Measurements from ENCODE around the gene PRR36. TPM values are rescaled to one million over a fixed set of nuclear protein-coding genes. Genes with fewer than 3 reads are reported as not detected.
A peak's percentile ranks its signal among the peaks of the same experiment; 100 is the strongest.

PRR36 gene
- total RNA-seq, 1 donor from 2014 or later = 1.0 TPM

GRCh38 chr19:7832781-7833180 lies 41.4 kb downstream of the PRR36 start:
- Histone ChIP-seq H3K27me3 (ENCODE audit: control insufficient read depth, insufficient read depth, low read length) (peaks cover 2% of the 10 kb centered on the region), H3K36me3 (ENCODE audit: control insufficient read depth, insufficient read depth, low read length) (no peaks in the 10 kb centered on the region), H3K4me3 (ENCODE audit: low read depth, low read length) (no peak overlapping the region)
- TF ChIP-seq CTCF (IDR thresholded peaks at IDR 0.05; ENCODE audit: insufficient read depth, low read length, poor library complexity, severe bottlenecking) = no peak
- DNase-seq (ENCODE audit: low read depth) = no peak

GRCh38 chr19:7832009-7832408 lies 42.2 kb downstream of the PRR36 start:
- TF ChIP-seq CTCF (IDR thresholded peaks at IDR 0.05; ENCODE audit: insufficient read depth, low read length, poor library complexity, severe bottlenecking) = no peak
- Histone ChIP-seq H3K27me3 (ENCODE audit: control insufficient read depth, insufficient read depth, low read length) (peaks cover 2% of the 10 kb centered on the region), H3K4me3 (ENCODE audit: low read depth, low read length) (no peak overlapping the region), H3K36me3 (ENCODE audit: control insufficient read depth, insufficient read depth, low read length) (no peaks in the 10 kb centered on the region)
- DNase-seq (ENCODE audit: low read depth) = no peak

DNA sequence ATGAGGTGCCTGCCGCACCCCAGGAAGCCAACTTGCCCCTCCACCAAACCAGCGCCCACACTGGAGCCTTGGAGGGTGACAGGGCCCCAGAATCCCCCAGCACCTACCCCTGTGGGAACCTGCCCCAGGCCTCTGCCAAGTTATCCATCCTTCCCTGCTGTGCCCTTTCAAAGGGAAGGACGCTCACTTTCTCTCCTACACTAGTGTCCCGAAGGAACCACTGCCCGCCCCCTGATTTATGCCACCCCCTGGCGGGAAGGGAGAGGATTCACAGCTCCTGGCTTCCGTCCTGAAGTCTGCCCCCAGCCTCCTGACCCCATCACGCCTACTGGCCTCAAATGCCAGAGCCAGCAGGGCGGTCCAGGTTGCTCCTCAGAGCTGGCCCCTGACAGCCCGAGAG lies 42.7 kb downstream of the PRR36 start:
- Histone ChIP-seq H3K27me3 (ENCODE audit: control insufficient read depth, insufficient read depth, low read length) (peaks cover 2% of the 10 kb centered on the region), H3K4me3 (ENCODE audit: low read depth, low read length) (no peak overlapping the region), H3K36me3 (ENCODE audit: control insufficient read depth, insufficient read depth, low read length) (no peaks in the 10 kb centered on the region)
- no peak for DNase-seq (ENCODE audit: low read depth)
- peak; percentile 33 for TF ChIP-seq CTCF (IDR thresholded peaks at IDR 0.05; ENCODE audit: insufficient read depth, low read length, poor library complexity, severe bottlenecking)

DNA sequence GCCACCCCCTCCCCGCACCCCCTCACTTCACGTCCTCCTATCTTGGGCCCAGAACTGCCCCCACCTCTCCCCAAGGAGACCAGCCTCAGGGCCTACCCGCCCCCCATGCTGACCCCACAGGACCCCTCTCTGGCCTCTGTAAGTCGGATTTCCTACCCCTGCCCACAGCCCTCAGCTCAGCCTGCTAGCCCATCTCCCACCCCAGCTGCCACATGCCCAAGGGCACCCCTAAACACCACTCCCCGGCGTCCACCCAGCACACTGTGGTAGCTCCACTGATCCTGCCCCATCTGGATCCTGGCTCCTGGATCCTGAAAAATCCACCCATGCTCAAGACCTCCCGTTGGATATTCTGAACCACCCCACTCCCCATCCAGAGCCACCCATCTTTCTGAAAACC lies 43.4 kb downstream of the PRR36 start:
- no peaks in the 10 kb centered on the region for H3K36me3 ChIP-seq (ENCODE audit: control insufficient read depth, insufficient read depth, low read length)
- TF ChIP-seq CTCF (IDR thresholded peaks at IDR 0.05; ENCODE audit: insufficient read depth, low read length, poor library complexity, severe bottlenecking) = no peak
- H3K4me3 ChIP-seq (ENCODE audit: low read depth, low read length) = peak overlapping the region; percentile 74
- H3K27me3 ChIP-seq (ENCODE audit: control insufficient read depth, insufficient read depth, low read length) = peaks cover 2% of the 10 kb centered on the region
- no peak for DNase-seq (ENCODE audit: low read depth)

DNA sequence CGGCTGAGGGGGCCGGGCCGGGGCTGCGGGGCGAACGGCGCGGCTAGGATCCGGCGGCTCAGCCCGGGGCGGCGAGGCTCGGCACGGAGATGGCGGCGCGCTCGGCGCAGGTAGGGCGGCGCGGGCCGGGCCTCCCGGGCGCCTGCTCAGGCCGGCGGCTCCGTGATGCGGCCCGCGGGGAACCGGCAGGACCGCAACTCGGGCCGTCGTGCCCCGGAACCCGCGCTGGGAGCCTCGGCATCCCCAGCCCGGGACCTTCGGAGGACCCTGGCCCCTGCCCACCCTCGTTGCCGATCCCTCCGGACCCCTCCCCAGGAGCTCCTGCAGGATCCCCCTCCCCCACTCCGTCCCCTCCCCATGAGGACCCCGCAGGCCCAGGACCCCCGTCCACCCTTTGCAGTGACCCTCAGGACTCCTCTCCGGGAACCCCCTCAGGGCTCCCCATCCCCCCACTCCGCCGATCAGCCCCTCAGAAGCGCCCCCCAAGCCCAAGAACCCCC lies 43.9 kb downstream of the PRR36 start:
- H3K36me3 ChIP-seq (ENCODE audit: control insufficient read depth, insufficient read depth, low read length) = no peaks in the 10 kb centered on the region
- peak overlapping the region; percentile 74 for H3K4me3 ChIP-seq (ENCODE audit: low read depth, low read length)
- peaks cover 2% of the 10 kb centered on the region for H3K27me3 ChIP-seq (ENCODE audit: control insufficient read depth, insufficient read depth, low read length)
- DNase-seq (ENCODE audit: low read depth) = no peak
- no peak for TF ChIP-seq CTCF (IDR thresholded peaks at IDR 0.05; ENCODE audit: insufficient read depth, low read length, poor library complexity, severe bottlenecking)

DNA sequence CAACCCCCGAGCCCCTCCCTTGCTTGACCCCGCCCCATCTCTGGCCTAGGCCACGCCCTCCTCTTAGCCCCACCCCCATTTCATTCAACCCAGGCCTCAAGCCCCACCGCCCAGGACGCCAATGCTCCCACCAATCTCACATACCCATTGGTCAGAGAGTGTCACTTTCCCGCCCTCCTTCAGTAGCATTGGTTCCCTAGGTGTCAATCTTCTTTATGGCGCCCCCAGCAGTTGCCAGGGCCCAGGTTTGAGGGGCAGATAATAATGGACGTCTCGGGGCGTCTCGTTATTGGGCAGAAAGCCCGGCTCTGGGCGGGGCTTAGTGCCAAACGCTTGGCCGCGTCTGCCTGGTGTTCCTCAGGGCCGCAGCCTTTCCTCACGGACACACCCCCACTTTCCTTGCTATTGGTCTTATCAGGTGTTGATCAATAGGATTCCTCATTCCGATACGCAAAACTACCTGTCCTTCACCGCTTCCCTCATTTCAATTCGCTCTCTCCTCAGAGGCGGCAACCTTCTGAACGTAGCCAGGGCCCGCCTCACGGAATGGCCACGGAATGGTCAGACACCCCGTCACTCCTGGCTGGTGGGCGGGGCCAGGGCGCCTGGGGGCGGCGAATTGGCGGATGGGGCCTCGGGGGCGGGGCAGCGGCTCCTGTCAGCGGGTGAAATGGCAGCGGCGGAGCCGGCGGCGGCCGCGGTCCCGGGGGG lies 44.5 kb downstream of the PRR36 start, which contains the start of gene EVI5L:
Gene EVI5L (plus strand): TSS at position 658 of the 711 bp plus-strand sequence. CDS start 16,325 bp downstream, outside the sequence.
- no peak for TF ChIP-seq CTCF (IDR thresholded peaks at IDR 0.05; ENCODE audit: insufficient read depth, low read length, poor library complexity, severe bottlenecking)
- peak; percentile 99 for DNase-seq (ENCODE audit: low read depth)
- Histone ChIP-seq H3K4me3 (ENCODE audit: low read depth, low read length) (peak within 1 kb of the TSS; percentile 74), H3K36me3 (ENCODE audit: control insufficient read depth, insufficient read depth, low read length) (no peaks in the 10 kb centered on the region), H3K27me3 (ENCODE audit: control insufficient read depth, insufficient read depth, low read length) (peaks cover 2% of the 10 kb centered on the region)
